MM.1S (cell line): Measurements from ENCODE around the gene NTM.

ENCODE experiments used
- DNase-seq: peaks from one replicate; pipeline ENCODE4 v3.0.0-alpha.2; 2015
- H2AFZ ChIP-seq: fragments of 300-600 bp; sonication (generic); 2 replicates; pipeline ENCODE4 v1.6.0; 2016; ENCODE audit warnings: antibody characterized with exemption, low read length
- H3F3A ChIP-seq: fragments of 300-600 bp; sonication (generic); 2 replicates; pipeline ENCODE4 v1.6.1; 2016; ENCODE audit warnings: mild to moderate bottlenecking, antibody characterized with exemption, low read length, moderate library complexity, mixed read lengths; ENCODE audit not compliant: insufficient read depth
- H3K27ac ChIP-seq: fragments of 300-600 bp; sonication (generic); 2 replicates; pipeline ENCODE4 v1.5.1; 2016; ENCODE audit warnings: mild to moderate bottlenecking, low read length
- H3K27me3 ChIP-seq: fragments of 300-600 bp; sonication (generic); replicated peaks from 2 replicates; pipeline ENCODE4 v1.6.0; 2016; ENCODE audit warnings: low read length; ENCODE audit not compliant: insufficient read depth
- H3K36me3 ChIP-seq: fragments of 300-600 bp; sonication (generic); replicated peaks from 2 replicates; pipeline ENCODE4 v1.6.1; 2016; ENCODE audit warnings: mild to moderate bottlenecking, low read length, mixed read lengths; ENCODE audit not compliant: insufficient read depth
- H3K4me1 ChIP-seq: fragments of 300-600 bp; sonication (generic); 2 replicates; pipeline ENCODE4 v1.6.1; 2016; ENCODE audit warnings: low read length, mixed read lengths
- H3K4me2 ChIP-seq: fragments of 300-600 bp; sonication (generic); 2 replicates; pipeline ENCODE4 v1.6.0; 2016; ENCODE audit warnings: low read depth, low read length
- H3K4me3 ChIP-seq: fragments of 300-600 bp; sonication (generic); 2 replicates; pipeline ENCODE4 v1.5.1; 2016; ENCODE audit warnings: low read length, mixed read lengths
- H3K79me2 ChIP-seq: fragments of 300-600 bp; sonication (generic); 2 replicates; pipeline ENCODE4 v1.6.1; 2016; ENCODE audit warnings: mixed run types, low read length, mixed read lengths
- H3K9ac ChIP-seq: fragments of 300-600 bp; sonication (generic); 2 replicates; pipeline ENCODE4 v1.6.1; 2016; ENCODE audit warnings: low read length, mixed read lengths
- H3K9me2 ChIP-seq: fragments of 300-600 bp; sonication (generic); replicated peaks from 2 replicates; pipeline ENCODE4 v1.6.1; 2016; ENCODE audit warnings: mild to moderate bottlenecking, low read length, mixed read lengths; ENCODE audit not compliant: insufficient read depth
- H3K9me3 ChIP-seq: fragments of 300-600 bp; sonication (generic); replicated peaks from 2 replicates; pipeline ENCODE4 v1.6.1; 2016; ENCODE audit warnings: mild to moderate bottlenecking, low read length, mixed read lengths; ENCODE audit not compliant: insufficient read depth
- H4K20me1 ChIP-seq: fragments of 300-600 bp; sonication (generic); 2 replicates; pipeline ENCODE4 v1.6.1; 2016; ENCODE audit warnings: mild to moderate bottlenecking, low read length, moderate library complexity, mixed read lengths; ENCODE audit not compliant: insufficient read depth
- CTCF ChIP-seq: fragments of 300-600 bp; sonication (generic); IDR thresholded peaks from 2 replicates; pipeline ENCODE4 v1.5.1; 2016; ENCODE audit warnings: antibody characterized with exemption, low read length, mixed read lengths
- EZH2 ChIP-seq: fragments of 300-600 bp; sonication (generic); optimal IDR thresholded peaks from 2 replicates; pipeline ENCODE3; 2017; ENCODE audit warnings: low read depth, mild to moderate bottlenecking, antibody characterized with exemption, low read length, mixed read lengths
- EZH2phosphoT487 ChIP-seq: fragments of 300-600 bp; sonication (generic); IDR thresholded peaks from 2 replicates; pipeline ENCODE4 v1.6.1; 2018; ENCODE audit warnings: antibody characterized with exemption, low read length

NTM gene

GRCh38 chr11:131463162-131463561 is 92.7 kb downstream of the NTM start:
- Histone ChIP-seq H3K27ac (no peak overlapping the region), H3K36me3 (no peaks in the 10 kb centered on the region), H3K4me1 (no peaks in the 10 kb centered on the region), H3F3A (no peaks in the 10 kb centered on the region), H3K9ac (no peak overlapping the region), H3K4me3 (no peak overlapping the region), H3K27me3 (no peaks in the 10 kb centered on the region), H2AFZ (no peak overlapping the region), H3K9me2 (no peaks in the 10 kb centered on the region), H4K20me1 (no peaks in the 10 kb centered on the region), H3K4me2 (no peak overlapping the region), H3K9me3 (no peaks in the 10 kb centered on the region), H3K79me2 (no peaks in the 10 kb centered on the region)
- DNase-seq, result no peak
- no peak for TF ChIP-seq EZH2phosphoT487
- TF ChIP-seq CTCF, result no peak
- TF ChIP-seq EZH2, result no peak

- H3K4me2 ChIP-seq, result no peak overlapping the region
- no peaks in the 10 kb centered on the region for H3F3A ChIP-seq
- no peaks in the 10 kb centered on the region for H4K20me1 ChIP-seq
- no peaks in the 10 kb centered on the region for H3K79me2 ChIP-seq
- TF ChIP-seq CTCF (no peak), EZH2 (no peak), EZH2phosphoT487 (no peak)
- no peaks in the 10 kb centered on the region for H3K9me2 ChIP-seq
- DNase-seq, result no peak
- H2AFZ ChIP-seq, result no peak overlapping the region
- no peak overlapping the region for H3K4me3 ChIP-seq
- H3K27ac ChIP-seq, result no peak overlapping the region
- no peaks in the 10 kb centered on the region for H3K9me3 ChIP-seq
- no peaks in the 10 kb centered on the region for H3K27me3 ChIP-seq
- H3K36me3 ChIP-seq, result no peaks in the 10 kb centered on the region
- no peak overlapping the region for H3K9ac ChIP-seq
- H3K4me1 ChIP-seq, result no peaks in the 10 kb centered on the region
Measured at GRCh38 chr11:131463649-131464425, 93.4 kb downstream of the NTM start.

DNA sequence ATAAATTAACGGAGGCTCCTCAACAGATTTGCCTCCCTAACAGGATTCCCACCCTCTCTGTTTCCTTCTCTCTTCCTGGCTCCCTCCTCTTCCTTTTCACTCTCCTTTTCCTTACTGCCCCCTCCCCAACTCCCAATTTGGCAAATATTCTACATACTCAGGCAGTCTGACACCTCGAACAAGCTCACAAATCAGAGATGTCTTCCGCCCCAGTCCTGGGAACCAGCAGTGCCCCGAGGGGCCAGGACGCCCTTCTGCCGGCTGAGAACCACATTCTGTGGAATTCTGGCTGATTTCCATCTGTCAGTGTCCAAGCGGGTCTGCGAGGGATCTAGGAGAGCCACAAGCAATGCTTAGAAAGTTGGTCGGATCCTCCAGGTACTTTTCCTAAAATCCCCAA is 94.0 kb downstream of the NTM start:
- Histone ChIP-seq H3K4me3 (no peak overlapping the region), H2AFZ (no peak overlapping the region), H4K20me1 (no peaks in the 10 kb centered on the region), H3K4me1 (no peaks in the 10 kb centered on the region), H3K9me3 (no peaks in the 10 kb centered on the region), H3K27me3 (no peaks in the 10 kb centered on the region), H3K36me3 (no peaks in the 10 kb centered on the region), H3K9me2 (no peaks in the 10 kb centered on the region), H3K79me2 (no peaks in the 10 kb centered on the region), H3K27ac (no peak overlapping the region), H3K4me2 (no peak overlapping the region), H3K9ac (no peak overlapping the region), H3F3A (no peaks in the 10 kb centered on the region)
- no peak for DNase-seq
- TF ChIP-seq EZH2phosphoT487, result no peak
- no peak for TF ChIP-seq EZH2

DNA sequence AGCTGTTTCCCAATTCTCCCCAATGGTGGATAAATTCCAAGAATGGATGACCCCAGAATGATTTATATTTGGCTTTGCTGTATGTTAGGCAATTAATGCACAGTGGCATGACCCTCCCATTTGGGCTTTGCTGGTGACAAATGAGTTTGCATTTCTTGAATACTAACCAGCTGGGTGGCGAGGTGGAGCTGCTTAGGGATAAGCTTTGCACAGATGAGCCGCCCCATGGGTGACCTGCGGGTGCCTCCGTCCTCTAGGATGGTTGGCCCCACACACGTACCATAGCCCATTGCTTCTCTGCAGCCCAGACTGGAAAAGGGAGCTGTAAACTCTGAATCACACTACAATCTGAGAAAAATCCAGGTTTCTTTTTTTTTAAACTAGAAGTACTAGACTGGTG is 94.6 kb downstream of the NTM start:
- Histone ChIP-seq H3K9me2 (no peaks in the 10 kb centered on the region), H3K4me2 (no peak overlapping the region), H3K4me3 (no peak overlapping the region), H3K9me3 (no peaks in the 10 kb centered on the region), H3F3A (no peaks in the 10 kb centered on the region), H3K4me1 (no peaks in the 10 kb centered on the region), H3K27ac (no peak overlapping the region), H3K36me3 (no peaks in the 10 kb centered on the region), H3K27me3 (no peaks in the 10 kb centered on the region), H3K9ac (no peak overlapping the region), H3K79me2 (no peaks in the 10 kb centered on the region), H2AFZ (no peak overlapping the region), H4K20me1 (no peaks in the 10 kb centered on the region)
- TF ChIP-seq EZH2phosphoT487 (no peak), CTCF (no peak), EZH2 (no peak)
- no peak for DNase-seq
